Stimulated activated CD8-positive, alpha-beta memory T cell treated with anti-CD3 and anti-CD28 coated beads, Interleukin-15, amount 100 ng/mL, for 48 hours (primary cell): ENCODE data around the gene CENPO.

Source experiments
- DNase-seq, 2 donors: peaks; one replicate each; pipeline ENCODE4 v3.0.0-alpha.2; 2020; ENCODE audit warnings: low read depth in 2 of 2

The CENPO gene

DNA sequence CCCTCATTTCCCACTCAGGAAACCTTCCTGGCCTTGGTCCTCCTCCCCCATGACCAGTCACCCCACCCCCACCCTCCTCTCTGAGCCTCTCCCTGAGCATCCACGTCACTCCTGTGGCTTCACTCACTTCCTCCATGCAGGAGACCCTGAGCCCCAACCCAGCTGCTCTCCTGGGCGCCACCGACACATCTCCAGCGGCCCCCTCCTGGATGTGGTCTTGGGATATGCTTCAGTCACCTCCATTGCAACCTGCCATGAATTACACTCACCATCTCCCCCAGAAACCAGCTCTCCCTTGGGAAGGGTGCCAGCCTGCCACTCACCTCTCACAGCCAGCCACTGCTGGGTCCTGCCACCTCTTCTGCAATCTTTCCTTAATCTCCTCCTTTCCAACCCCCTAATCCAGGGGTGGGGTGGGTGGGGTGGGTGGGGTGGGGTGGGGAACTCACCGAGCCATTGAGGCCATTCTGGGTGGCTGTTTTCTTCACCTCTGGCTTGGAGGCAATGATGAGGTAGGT lies 44.8 kb downstream of the CENPO start:
- no peak for DNase-seq

GRCh38 chr2:24838541-24838940 lies 45.3 kb downstream of the CENPO start:
- no peak for DNase-seq

GRCh38 chr2:24839729-24840128 lies 46.5 kb downstream of the CENPO start:
- no peak for DNase-seq

- no peak for DNase-seq
These were observed 47.1 kb downstream of the CENPO start for GRCh38 chr2:24840164-24840869.

DNA sequence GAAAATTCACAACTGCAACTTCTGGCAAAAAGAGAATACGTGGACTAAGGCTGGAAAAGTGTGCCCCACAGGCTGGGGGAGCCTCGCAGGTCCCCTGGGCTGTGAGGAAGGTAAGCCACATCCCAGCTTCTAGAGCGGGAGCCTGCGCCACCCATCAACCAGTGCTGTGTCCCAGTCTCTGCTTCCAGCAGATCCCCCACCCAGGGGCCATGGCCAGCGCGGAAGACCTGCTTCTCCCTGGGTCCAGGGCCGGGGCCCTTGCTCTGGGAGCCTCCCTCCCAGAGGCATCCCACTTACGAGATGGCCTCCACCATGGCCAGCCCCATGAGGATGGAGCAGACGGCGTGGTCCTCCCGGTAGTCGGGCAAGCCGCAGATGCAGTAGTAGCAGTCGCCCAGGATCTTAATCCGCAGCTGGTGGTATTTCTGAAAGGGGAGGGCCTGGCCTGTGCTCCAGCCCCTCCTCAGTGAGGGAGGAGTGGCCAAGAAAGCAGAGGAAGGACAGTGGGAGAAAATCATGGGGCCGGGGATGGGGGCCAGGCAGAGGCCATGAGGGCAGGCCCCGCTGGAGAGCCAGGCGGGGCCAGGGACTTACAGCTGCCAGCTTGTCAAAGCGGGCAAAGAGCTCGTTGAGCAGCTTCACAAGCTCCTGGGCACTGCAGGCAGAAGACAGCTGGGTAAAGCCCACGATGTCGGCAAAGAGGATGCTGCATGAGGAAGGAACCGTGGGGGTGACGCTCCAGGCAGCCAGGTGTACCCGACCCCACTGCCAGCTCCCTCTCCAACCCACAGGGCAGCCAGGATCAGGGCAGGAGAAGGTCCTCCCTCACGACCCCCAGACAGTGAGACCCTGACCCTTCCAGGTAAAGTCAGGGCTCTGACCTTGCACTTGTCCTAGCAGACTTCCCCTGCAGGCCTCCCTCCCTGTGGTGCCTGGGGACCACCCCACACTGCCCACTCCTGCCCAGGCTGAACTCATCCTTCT lies 48.0 kb downstream of the CENPO start:
- no peak for DNase-seq

DNA sequence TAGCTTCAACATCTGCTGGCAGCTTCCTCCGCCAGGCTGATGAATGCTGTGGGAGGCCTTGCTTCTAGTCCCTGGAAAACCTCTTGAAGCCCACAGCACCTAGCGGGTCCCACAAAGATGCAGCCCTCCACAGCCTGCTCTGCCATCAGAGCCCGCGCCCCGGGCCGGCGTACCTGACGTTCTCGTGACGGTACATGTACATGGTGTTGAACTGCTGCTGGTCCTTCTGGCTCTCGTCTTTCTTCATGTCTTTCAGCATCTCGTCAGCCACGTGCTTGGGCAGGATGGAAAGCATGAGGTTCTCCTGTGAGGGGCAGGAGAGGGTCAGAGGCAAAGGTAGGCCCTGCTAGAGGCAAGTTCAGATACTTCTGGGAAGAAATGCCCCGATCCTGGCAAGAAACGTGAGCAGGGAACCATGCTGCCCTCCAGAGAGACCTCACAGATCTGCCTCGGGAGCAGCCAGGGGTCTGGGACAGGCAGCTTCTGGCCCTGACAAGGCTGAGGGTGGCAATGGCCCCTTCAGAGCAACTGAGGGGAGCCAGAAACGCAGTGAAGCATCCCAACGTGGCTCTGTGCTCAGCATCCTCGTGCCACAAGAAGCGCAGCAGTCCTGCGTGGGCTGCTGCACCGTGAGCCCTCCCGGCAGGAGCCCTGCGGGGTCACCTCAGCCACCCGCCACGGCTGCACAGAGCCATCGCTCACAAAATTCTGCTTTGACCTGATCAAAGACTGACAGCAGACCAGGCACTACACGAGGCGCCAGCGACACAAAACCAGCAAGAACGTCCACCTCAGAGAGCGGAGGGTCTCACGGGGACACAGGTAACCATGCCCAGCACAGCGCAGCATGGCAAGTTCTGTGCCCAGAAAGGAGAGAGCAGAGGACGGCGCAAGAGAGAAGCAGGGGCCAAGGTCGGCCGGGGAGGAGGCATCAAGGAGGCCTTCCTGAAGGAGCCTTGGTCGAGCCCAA lies 49.1 kb downstream of the CENPO start:
- no peak for DNase-seq

DNA sequence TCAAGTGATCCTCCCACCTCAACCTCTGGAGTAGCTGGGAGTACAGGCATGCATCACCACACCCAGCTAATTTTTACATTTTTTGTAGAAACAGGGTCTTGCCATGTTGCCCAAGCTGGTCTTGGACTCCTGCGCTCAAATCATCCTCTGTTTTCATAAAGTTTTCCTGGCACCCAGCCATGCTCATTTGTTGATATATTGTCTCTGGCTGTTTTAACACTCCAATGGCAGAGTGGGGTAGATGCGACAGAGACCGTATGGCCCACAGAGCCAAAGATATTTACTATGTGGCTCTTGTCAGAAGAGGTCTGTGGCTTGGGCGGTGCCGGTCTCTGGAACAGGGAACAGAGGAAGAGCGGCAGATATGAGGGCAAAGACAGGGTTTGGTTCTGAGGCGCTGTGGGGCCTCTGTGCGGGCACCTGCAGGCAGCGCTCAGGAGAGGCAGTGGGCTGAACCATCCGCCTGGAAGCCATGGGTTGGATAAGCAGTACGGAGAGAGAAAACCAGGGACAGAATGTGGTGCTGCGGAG lies 50.2 kb downstream of the CENPO start:
- no peak for DNase-seq

DNA sequence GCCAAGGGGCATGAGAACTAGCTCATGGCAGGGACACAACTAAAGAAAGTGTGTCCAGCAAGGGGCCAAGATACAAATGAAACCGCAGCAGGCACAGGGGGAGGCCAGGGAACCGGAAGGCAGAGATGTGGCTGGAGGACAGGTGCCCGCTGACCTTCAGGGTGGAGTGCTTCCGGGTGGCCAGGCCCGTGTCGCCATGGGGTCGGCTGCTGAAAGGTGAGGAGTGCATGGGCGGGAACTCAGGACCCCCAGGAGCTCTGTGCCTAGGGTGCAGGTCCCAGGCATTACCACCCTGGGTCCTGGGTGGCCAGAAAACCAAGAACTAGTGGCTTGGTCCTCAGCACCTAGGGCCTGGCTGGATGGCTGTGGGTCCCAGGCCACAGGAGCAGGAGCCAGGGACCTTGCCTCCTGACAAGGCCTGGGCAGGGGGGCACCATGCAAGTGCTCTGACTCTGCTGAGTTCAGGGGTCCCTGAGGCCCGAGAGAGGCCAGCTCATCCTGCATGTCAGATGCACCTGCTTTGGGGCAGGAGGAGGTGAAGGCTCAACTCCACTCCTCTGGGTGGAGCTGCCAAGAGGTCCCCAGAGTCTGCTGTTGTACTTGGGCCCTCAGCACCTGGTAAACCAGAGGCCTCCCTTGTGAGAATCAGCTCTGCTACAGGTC lies 50.9 kb downstream of the CENPO start:
- DNase-seq, result no peak

- DNase-seq, result no peak
These were observed 52.5 kb downstream of the CENPO start for GRCh38 chr2:24845691-24846090.

GRCh38 chr2:24850944-24851343 lies 57.7 kb downstream of the CENPO start:
- DNase-seq, result no peak

DNA sequence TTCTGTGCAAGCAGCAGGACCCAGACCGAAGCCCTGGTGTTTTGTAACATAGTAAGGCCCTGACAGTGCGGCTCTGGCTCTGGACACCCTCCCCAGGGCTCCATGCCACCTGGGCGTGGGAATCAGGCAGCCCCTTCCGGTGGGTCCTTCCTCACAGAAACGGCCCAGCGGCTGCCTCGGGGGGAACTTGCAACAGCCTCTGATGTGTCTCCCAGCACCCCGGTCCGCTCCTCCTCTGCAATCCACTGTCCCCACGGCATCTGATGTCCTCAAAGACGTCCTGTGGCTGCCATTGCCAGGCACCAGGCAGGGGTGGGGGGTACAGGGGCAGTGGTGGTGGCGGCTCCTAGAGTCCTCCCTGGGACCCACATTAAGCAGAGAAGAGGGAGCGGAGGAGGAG lies 58.8 kb downstream of the CENPO start:
- DNase-seq, result no peak

DNA sequence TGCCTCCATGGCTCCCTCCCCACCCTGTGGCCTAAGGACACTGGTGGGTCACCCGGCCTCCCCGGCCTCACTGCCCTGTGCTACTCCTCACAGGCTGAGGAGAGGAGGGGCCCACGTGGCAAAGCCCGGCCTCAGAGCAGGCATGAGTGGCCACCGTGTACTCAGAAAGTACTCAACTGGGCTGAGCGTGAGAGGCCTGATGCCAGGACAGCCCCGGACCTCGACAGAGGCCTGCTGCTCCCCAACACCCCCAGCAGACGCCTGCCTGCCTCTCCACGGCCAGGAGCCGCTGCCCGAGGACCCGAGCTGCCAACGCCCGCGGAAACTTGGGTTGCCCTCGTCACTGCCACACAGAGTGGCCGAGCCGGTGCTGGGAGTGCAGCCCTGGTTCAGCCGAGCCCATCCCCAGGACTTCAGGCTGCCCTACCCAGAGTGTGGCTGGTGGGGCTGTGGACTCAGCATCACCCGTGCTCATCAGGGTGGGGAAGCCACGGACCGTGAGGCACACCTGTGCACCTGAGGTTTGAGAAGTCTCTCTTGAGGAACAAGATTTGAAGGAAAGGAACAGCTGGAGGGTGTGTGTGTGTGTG lies 59.3 kb downstream of the CENPO start:
- DNase-seq, result no peak

- no peak for DNase-seq
These were observed 59.8 kb downstream of the CENPO start for GRCh38 chr2:24853046-24853445.

GRCh38 chr2:24853996-24854395 lies 60.8 kb downstream of the CENPO start:
- no peak for DNase-seq

- DNase-seq, result no peak
These were observed 61.9 kb downstream of the CENPO start for GRCh38 chr2:24855022-24855622.

DNA sequence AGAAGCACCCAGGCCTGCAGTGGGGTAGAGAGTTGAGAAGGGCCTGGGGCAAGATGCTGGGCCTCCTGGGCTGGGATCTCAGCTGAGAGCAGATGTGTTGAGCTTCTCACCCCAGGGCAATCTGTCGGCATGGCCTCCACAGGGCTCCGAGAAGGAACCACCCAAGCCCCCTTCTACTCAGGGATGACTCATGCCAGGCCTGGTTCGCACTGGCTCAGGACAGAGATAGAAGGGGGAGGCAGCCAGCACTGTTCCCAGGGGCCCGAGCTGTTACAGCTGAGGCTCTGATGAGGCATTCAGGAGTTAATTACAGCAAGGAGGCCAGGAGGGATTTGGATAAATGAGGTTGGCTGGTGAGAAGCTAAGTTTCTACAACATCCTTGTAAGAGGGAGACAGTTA lies 62.5 kb downstream of the CENPO start:
- DNase-seq, result no peak

DNA sequence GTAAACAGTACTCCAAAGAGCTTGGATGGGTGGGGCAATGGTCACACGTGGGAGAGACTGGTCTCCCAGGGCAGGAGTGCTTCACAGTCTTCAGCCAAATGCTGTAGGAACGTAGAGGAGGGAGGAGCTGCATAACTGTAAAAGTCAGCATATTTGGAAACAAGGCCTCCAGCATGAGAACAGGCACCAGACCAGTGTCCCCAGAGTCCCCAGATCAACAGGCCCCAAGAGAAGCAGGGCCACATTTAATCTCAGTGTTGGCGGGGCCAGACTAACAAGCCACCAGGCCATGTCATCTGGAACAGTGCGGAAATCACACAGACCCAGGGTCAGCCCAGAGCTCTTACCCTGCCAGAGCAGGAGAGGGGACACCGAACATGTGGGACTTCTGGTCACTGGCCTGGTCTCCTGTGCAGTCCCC lies 63.6 kb downstream of the CENPO start:
- DNase-seq, result no peak

DNA sequence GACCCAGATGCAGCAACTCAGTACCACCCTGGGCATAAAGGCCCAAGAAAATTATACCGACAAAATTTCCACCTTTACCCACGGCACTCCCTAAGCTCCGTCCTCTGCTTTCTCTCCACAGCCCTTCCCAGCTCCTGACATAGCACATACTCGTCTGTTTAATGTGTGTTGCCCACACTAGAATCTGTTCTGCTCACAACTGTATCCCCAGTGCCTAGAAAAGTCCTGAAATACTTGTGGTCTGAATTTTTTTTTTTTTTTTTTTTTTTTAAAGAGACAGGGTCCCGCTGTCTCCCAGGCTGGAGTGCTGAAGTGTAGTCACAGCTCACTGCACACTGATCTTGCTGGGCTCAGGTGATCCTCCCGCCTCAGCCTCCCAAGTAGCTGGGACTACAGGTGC lies 64.5 kb downstream of the CENPO start:
- DNase-seq, result no peak

- DNase-seq, result no peak
These were observed 65.8 kb downstream of the CENPO start for GRCh38 chr2:24858996-24859395.
